ENCODE results near the gene MED12L.

MED12L gene

GRCh38 chr3:151256749-151257148 lies 171.3 kb downstream of the MED12L start:
- no peak for DNase-seq

GRCh38 chr3:151259664-151260063 lies 174.2 kb downstream of the MED12L start:
- DNase-seq, result no peak

GRCh38 chr3:151262871-151263525 lies 177.5 kb downstream of the MED12L start:
- DNase-seq, result no peak

- no peak for DNase-seq
Observed at GRCh38 chr3:151264605-151265004, 179.1 kb downstream of the MED12L start.

- DNase-seq, result no peak
Observed at GRCh38 chr3:151265166-151265565, 179.7 kb downstream of the MED12L start.

GRCh38 chr3:151265866-151266265 lies 180.4 kb downstream of the MED12L start:
- peak; percentile 44 to 86 for DNase-seq

- DNase-seq, result no peak
Observed at GRCh38 chr3:151267066-151267465, 181.6 kb downstream of the MED12L start.

- DNase-seq, result peak; percentile 15 to 50
Observed at GRCh38 chr3:151268267-151269235, 183.1 kb downstream of the MED12L start.

- no peak for DNase-seq
Observed at GRCh38 chr3:151269631-151270030, 184.2 kb downstream of the MED12L start.

GRCh38 chr3:151275091-151275490 lies 189.6 kb downstream of the MED12L start:
- DNase-seq, result peak in 1 of 2 donors; percentile 16

- no peak for DNase-seq
Observed at GRCh38 chr3:151276038-151276686, 190.7 kb downstream of the MED12L start.

GRCh38 chr3:151276687-151277042 lies 191.2 kb downstream of the MED12L start:
- DNase-seq, result peak; percentile 63 to 74

GRCh38 chr3:151278230-151278629 lies 192.8 kb downstream of the MED12L start, which contains the start of gene P2RY14:
P2RY14 (minus strand) TSS chr3:151278542; CDS start chr3:151214316, 64,226 bp downstream.
- peak; percentile 28 to 38 for DNase-seq

GRCh38 chr3:151281671-151282324 lies 196.3 kb downstream of the MED12L start:
- DNase-seq, result no peak

- peak in 1 of 2 donors; percentile 72 for DNase-seq
Observed at GRCh38 chr3:151282921-151283320, 197.5 kb downstream of the MED12L start.

- peak in 1 of 2 donors; percentile 23 for DNase-seq
Observed at GRCh38 chr3:151283387-151283786, 197.9 kb downstream of the MED12L start.

- DNase-seq, result peak in 1 of 2 donors; percentile 46
Observed at GRCh38 chr3:151283907-151284461, 198.5 kb downstream of the MED12L start.

- no peak for DNase-seq
Observed at GRCh38 chr3:151285940-151286339, 200.5 kb downstream of the MED12L start.

- DNase-seq, result no peak
Observed at GRCh38 chr3:151289445-151289844, 204.0 kb downstream of the MED12L start.

GRCh38 chr3:151290673-151291072 lies 205.2 kb downstream of the MED12L start:
- DNase-seq, result no peak

- DNase-seq, result no peak
Observed at GRCh38 chr3:151293127-151293526, 207.7 kb downstream of the MED12L start.

GRCh38 chr3:151296226-151296625 lies 210.8 kb downstream of the MED12L start:
- no peak for DNase-seq

Measured in CD4-positive, alpha-beta T cell treated with Interferon alpha-2 for 1 hour (primary cell).